ENCODE data around the gene PNPLA2.

DNA sequence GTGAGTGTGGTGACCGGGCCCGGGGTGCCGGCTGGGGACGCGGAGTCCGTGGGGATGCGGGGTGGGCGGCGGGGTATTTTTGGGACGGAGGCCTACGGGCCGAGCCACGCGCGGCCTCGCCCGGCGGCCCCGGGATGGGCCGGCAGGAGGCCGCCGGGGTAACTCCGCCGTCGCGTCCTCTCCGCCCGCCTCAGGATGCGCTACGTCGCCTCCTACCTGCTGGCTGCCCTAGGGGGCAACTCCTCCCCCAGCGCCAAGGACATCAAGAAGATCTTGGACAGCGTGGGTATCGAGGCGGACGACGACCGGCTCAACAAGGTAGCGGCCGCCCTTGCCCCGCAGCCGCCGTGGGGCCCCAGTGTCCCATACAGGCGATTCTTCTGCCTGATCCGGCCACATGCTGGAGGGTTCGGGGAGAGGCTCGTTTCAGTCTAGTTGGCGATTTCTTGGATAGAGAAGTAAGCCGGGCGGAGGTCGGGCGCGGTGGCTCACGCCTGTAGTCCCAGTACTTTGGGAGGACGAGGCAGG, 8.6 kb upstream of the PNPLA2 start:
- TF ChIP-seq, protein P1, sequence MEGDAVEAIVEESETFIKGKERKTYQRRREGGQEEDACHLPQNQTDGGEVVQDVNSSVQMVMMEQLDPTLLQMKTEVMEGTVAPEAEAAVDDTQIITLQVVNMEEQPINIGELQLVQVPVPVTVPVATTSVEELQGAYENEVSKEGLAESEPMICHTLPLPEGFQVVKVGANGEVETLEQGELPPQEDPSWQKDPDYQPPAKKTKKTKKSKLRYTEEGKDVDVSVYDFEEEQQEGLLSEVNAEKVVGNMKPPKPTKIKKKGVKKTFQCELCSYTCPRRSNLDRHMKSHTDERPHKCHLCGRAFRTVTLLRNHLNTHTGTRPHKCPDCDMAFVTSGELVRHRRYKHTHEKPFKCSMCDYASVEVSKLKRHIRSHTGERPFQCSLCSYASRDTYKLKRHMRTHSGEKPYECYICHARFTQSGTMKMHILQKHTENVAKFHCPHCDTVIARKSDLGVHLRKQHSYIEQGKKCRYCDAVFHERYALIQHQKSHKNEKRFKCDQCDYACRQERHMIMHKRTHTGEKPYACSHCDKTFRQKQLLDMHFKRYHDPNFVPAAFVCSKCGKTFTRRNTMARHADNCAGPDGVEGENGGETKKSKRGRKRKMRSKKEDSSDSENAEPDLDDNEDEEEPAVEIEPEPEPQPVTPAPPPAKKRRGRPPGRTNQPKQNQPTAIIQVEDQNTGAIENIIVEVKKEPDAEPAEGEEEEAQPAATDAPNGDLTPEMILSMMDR (IDR thresholded peaks at IDR 0.05), result peak in 1 of 6 experiments; percentile 35
- TF ChIP-seq POLR2A (IDR thresholded peaks at IDR 0.05), result peak in 1 of 2 donors; percentile 76

All from Peyer's patch (tissue), 4 donors.